Upper lobe of right lung (tissue), 1 donor: ENCODE data around the gene MRO. TPM values are rescaled to one million over a fixed set of nuclear protein-coding genes. Genes with fewer than 3 reads are reported as not detected.

Source experiments
- ATAC-seq: fragments of 200-7000 bp; cut with Tn5 transposase; one replicate; pipeline ENCODE4 v1.9.1; 2020; ENCODE audit warnings: mild to moderate bottlenecking, moderate library complexity
- DNase-seq: peaks from one replicate; pipeline ENCODE4 v3.0.0-alpha.2; 2020
- H3K27ac ChIP-seq: fragments of 200-600 bp; one replicate; pipeline ENCODE4 v1.8.0; 2022
- H3K27me3 ChIP-seq: fragments of 200-600 bp; one replicate; pipeline ENCODE4 v1.8.0; 2022; ENCODE audit warnings: mild to moderate bottlenecking
- H3K36me3 ChIP-seq: fragments of 200-600 bp; one replicate; pipeline ENCODE4 v1.8.0; 2022
- H3K4me1 ChIP-seq: fragments of 200-600 bp; one replicate; pipeline ENCODE4 v1.8.0; 2022
- H3K4me3 ChIP-seq: fragments of 200-600 bp; one replicate; pipeline ENCODE4 v1.8.0; 2022; ENCODE audit warnings: mild to moderate bottlenecking
- H3K9me3 ChIP-seq: fragments of 200-600 bp; one replicate; pipeline ENCODE4 v1.8.0; 2022
- CTCF ChIP-seq: fragments of 200-600 bp; IDR thresholded peaks from one replicate; pipeline ENCODE4 v1.8.0; 2022; ENCODE audit warnings: antibody characterized with exemption
- intact Hi-C: fragments of 100-400 bp; cut with DNase I; formaldehyde crosslinking; loops from one replicate; pipeline ENCODE4 v1.11.0; 2022
- total RNA-seq: library from RNA; stranded (reverse); fragmentation: NEBNext Ultra II Directional; extraction: Animal tissue kit (Norgen Biotek cat#: 25700); gene quantifications from one replicate; pipeline ENCODE4 v1.2.1, GENCODE V29; 2021
- donor health status: DM: no; HTN: yes; CAD: no; lungs with severe emphysema.

Gene MRO
- total RNA-seq, 1 donor from 2014 or later, result 0.20 TPM

- intact Hi-C loops, result no loop called here
Observed at GRCh38 chr18:50850307-50851065, 30.7 kb upstream of the MRO start.

GRCh38 chr18:50849419-50849821 is 29.6 kb upstream of the MRO start:
- H3K27me3 ChIP-seq, result no peaks in the 10 kb centered on the region
- no peak for DNase-seq
- no peak for ATAC-seq

More at GRCh38 chr18:50850307-50851065, 30.7 kb upstream of the MRO start:
- ATAC-seq (no peak), DNase-seq (no peak)
- Histone ChIP-seq H3K4me1 (no peaks in the 10 kb centered on the region), H3K9me3 (no peaks in the 10 kb centered on the region), H3K27me3 (no peaks in the 10 kb centered on the region), H3K27ac (no peak overlapping the region), H3K4me3 (no peak overlapping the region), H3K36me3 (no peaks in the 10 kb centered on the region)
- no peak for TF ChIP-seq CTCF

GRCh38 chr18:50848991-50849390 is 29.2 kb upstream of the MRO start:
- Histone ChIP-seq H3K27me3 (no peaks in the 10 kb centered on the region), H3K9me3 (no peaks in the 10 kb centered on the region), H3K4me3 (no peak overlapping the region), H3K4me1 (no peaks in the 10 kb centered on the region), H3K36me3 (no peaks in the 10 kb centered on the region), H3K27ac (no peak overlapping the region)
- TF ChIP-seq CTCF, result no peak
- DNase-seq (no peak), ATAC-seq (no peak)
- intact Hi-C loops, result no loop called here

More at GRCh38 chr18:50849419-50849821, 29.6 kb upstream of the MRO start:
- Histone ChIP-seq H3K27ac (no peak overlapping the region), H3K9me3 (no peaks in the 10 kb centered on the region), H3K36me3 (no peaks in the 10 kb centered on the region), H3K4me3 (no peak overlapping the region), H3K4me1 (no peaks in the 10 kb centered on the region)
- TF ChIP-seq CTCF, result no peak
- intact Hi-C loops, result no loop called here

- Histone ChIP-seq H3K27ac (no peak overlapping the region), H3K4me1 (no peaks in the 10 kb centered on the region), H3K36me3 (no peaks in the 10 kb centered on the region), H3K4me3 (no peak overlapping the region), H3K9me3 (no peaks in the 10 kb centered on the region), H3K27me3 (no peaks in the 10 kb centered on the region)
- intact Hi-C loops, result no loop called here
- ATAC-seq, result no peak
- no peak for TF ChIP-seq CTCF
- no peak for DNase-seq
Observed at GRCh38 chr18:50848061-50848551, 28.3 kb upstream of the MRO start.

GRCh38 chr18:50847192-50847591 is 27.4 kb upstream of the MRO start:
- intact Hi-C loops, result no loop called here
- H3K9me3 ChIP-seq, result no peaks in the 10 kb centered on the region
- H3K27ac ChIP-seq, result no peak overlapping the region
- no peaks in the 10 kb centered on the region for H3K4me1 ChIP-seq
- H3K36me3 ChIP-seq, result no peaks in the 10 kb centered on the region
- no peaks in the 10 kb centered on the region for H3K27me3 ChIP-seq
- no peak for TF ChIP-seq CTCF
- H3K4me3 ChIP-seq, result no peak overlapping the region
- ATAC-seq, result no peak
- DNase-seq, result no peak
